ENCODE measurements around the gene TNFSF13.

DNA sequence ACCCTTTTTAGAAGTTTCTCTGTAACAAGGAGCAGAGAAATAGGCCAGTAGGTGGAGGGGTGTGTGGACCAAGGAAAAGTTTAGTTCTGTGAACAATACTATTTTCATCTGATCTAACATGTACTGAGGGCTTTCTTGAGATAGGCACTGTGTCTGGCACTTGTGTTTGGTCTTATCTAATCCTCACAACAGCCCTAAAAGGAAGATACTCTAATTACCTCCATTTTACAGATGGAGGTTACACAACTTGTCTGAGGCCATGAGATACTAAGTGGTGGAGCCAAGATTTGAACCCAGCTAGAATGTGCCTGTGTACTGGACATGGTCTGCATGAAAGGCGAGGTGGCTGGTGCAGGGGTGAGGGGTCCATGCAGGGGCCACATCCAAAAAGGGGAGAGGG, 5.2 kb upstream of the TNFSF13 start:
- no peak for TF ChIP-seq POLR2AphosphoS5 (IDR thresholded peaks at IDR 0.05; ENCODE audit: borderline replicate concordance, low read depth, low read length)
- no peak for TF ChIP-seq EZH2 (IDR thresholded peaks at IDR 0.05)

Data from SK-N-MC (cell line).